ENCODE results near the gene CHIT1. TPM values are rescaled to one million over a fixed set of nuclear protein-coding genes. Genes with fewer than 3 reads are reported as not detected.
A peak's percentile ranks its signal among the peaks of the same experiment; 100 is the strongest.

CHIT1 gene
- total RNA-seq, 1 donor from 2014 or later = 0.51 TPM

GRCh38 chr1:203183828-203184227 is 45.6 kb downstream of the CHIT1 start:
- no peak for ATAC-seq
- intact Hi-C loops (cut with DNase I) = no loop called here
- no peak for DNase-seq (ENCODE audit: missing footprints)

- DNase-seq (ENCODE audit: missing footprints) = no peak
- no peak for ATAC-seq
Measured at GRCh38 chr1:203182387-203182953, 47.0 kb downstream of the CHIT1 start.

GRCh38 chr1:203181586-203182386 is 47.7 kb downstream of the CHIT1 start:
- DNase-seq (ENCODE audit: missing footprints) (no peak), ATAC-seq (no peak)
- intact Hi-C loops (cut with DNase I) = no loop called here

More at GRCh38 chr1:203182387-203182953, 47.0 kb downstream of the CHIT1 start:
- intact Hi-C loops (cut with DNase I) = no loop called here

- no peak for DNase-seq (ENCODE audit: missing footprints)
Measured at GRCh38 chr1:203180611-203181330, 48.7 kb downstream of the CHIT1 start.

GRCh38 chr1:203179667-203180005 is 49.8 kb downstream of the CHIT1 start:
- ATAC-seq (no peak), DNase-seq (ENCODE audit: missing footprints) (no peak)
- intact Hi-C loops (cut with DNase I) = no loop called here

More at GRCh38 chr1:203180611-203181330, 48.7 kb downstream of the CHIT1 start:
- intact Hi-C loops (cut with DNase I) = no loop called here
- no peak for ATAC-seq

- intact Hi-C loops (cut with DNase I) = no loop called here
Measured at GRCh38 chr1:203178821-203179666, 50.4 kb downstream of the CHIT1 start.

GRCh38 chr1:203178083-203178482 is 51.4 kb downstream of the CHIT1 start:
- DNase-seq (ENCODE audit: missing footprints) (no peak), ATAC-seq (no peak)
- intact Hi-C loops (cut with DNase I) = no loop called here

More at GRCh38 chr1:203178821-203179666, 50.4 kb downstream of the CHIT1 start:
- DNase-seq (ENCODE audit: missing footprints) (no peak), ATAC-seq (no peak)

GRCh38 chr1:203177470-203178039 is 51.9 kb downstream of the CHIT1 start:
- intact Hi-C loops (cut with DNase I) = no loop called here
- DNase-seq (ENCODE audit: missing footprints) = no peak
- no peak for ATAC-seq

- intact Hi-C loops (cut with DNase I) = no loop called here
- DNase-seq (ENCODE audit: missing footprints) (no peak), ATAC-seq (no peak)
Measured at GRCh38 chr1:203177036-203177405, 52.5 kb downstream of the CHIT1 start.

- ATAC-seq (no peak), DNase-seq (ENCODE audit: missing footprints) (no peak)
- intact Hi-C loops (cut with DNase I) = no loop called here
Measured at GRCh38 chr1:203176273-203177035, 53.0 kb downstream of the CHIT1 start.

GRCh38 chr1:203175827-203176241 is 53.6 kb downstream of the CHIT1 start:
- peak; percentile 47 for ATAC-seq
- intact Hi-C loops (cut with DNase I) = no loop called here
- DNase-seq (ENCODE audit: missing footprints) = peak; percentile 79

GRCh38 chr1:203175237-203175826 is 54.1 kb downstream of the CHIT1 start, which contains the start of gene MYBPH:
Gene MYBPH (minus strand): TSS chr1:203175826. CDS start chr1:203175755, 71 bp downstream.
- DNase-seq (ENCODE audit: missing footprints) = no peak
- intact Hi-C loops (cut with DNase I) = no loop called here
- ATAC-seq = no peak

GRCh38 chr1:203174324-203174985 is 55.0 kb downstream of the CHIT1 start:
- ATAC-seq (no peak), DNase-seq (ENCODE audit: missing footprints) (no peak)
- intact Hi-C loops (cut with DNase I) = no loop called here

- no peak for DNase-seq (ENCODE audit: missing footprints)
- ATAC-seq = no peak
- intact Hi-C loops (cut with DNase I) = loop anchor here (2.0 kb wide), 1 partner anchor 43 kb away; no protein-coding TSS in a partner anchor
Measured at GRCh38 chr1:203173566-203173965, 55.9 kb downstream of the CHIT1 start.

GRCh38 chr1:203173011-203173555 is 56.4 kb downstream of the CHIT1 start:
- ATAC-seq (no peak), DNase-seq (ENCODE audit: missing footprints) (no peak)
- intact Hi-C loops (cut with DNase I) = loop anchor here (2.0 kb wide), 1 partner anchor 44 kb away; no protein-coding TSS in a partner anchor

- ATAC-seq (peak; percentile 53), DNase-seq (ENCODE audit: missing footprints) (peak; percentile 72)
- intact Hi-C loops (cut with DNase I) = loop anchor here (1.0 to 2.0 kb wide), 3 partner anchors 44 to 133 kb away; no protein-coding TSS in a partner anchor
Measured at GRCh38 chr1:203172184-203173010, 57.1 kb downstream of the CHIT1 start.

All from Right ventricle myocardium inferior (tissue), 1 donor.